HG02610 (cell line): ENCODE data around the gene OSBPL2.

Source experiments
- ATAC-seq: cut with Tn5 transposase; IDR thresholded peaks from one replicate; pipeline ENCODE4 v1.9.1; 2021; ENCODE audit warnings: mild to moderate bottlenecking, moderate library complexity; ENCODE audit not compliant: unreplicated experiment

The OSBPL2 gene

DNA sequence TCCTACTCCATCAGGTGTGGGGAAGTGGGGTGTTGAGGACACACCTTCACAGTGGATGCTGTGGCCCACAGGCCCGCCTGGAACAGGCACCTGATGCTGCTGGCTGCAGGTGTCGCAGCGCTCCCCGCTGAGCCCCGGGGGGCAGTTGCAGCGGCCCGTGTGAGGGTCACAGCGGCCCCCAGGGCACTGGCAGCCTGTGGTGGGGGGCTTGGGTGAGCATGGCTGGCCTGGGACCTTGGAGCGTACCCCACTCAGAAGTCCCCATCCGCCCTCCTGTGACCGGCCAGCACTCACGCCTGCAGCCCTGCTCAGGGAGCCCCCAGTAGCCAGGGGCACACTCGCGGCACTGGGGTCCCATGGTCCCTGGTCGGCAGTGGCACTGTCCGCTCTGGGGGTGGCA, 83.7 kb downstream of the OSBPL2 start:
- ATAC-seq: no peak

DNA sequence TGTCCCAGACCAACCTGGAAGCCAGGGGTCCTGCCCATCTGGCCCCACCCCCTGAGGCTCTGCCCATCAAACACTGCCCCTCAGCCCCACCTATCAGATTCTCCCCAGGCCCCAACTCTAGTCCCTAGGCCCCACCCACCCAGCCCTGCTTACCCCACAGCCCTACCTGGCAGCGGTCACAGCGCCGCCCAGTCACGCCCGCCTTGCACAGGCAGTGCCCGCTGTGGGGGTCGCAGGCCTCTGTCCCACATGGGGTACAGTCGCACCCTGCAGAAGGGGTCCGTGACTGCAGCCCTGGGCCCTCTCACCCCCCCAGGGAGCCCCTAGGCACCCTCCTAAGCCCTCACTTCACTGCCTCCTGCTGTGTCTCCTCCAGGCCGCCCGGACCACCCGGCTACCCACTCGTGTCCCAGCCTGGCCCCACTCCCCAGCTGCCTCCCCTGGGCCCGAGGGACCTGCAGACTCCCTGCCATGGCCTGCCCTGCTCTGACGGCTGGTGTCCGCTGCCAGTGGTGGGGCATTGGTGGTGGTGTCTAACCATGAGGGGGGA, 84.2 kb downstream of the OSBPL2 start:
- ATAC-seq: no peak

DNA sequence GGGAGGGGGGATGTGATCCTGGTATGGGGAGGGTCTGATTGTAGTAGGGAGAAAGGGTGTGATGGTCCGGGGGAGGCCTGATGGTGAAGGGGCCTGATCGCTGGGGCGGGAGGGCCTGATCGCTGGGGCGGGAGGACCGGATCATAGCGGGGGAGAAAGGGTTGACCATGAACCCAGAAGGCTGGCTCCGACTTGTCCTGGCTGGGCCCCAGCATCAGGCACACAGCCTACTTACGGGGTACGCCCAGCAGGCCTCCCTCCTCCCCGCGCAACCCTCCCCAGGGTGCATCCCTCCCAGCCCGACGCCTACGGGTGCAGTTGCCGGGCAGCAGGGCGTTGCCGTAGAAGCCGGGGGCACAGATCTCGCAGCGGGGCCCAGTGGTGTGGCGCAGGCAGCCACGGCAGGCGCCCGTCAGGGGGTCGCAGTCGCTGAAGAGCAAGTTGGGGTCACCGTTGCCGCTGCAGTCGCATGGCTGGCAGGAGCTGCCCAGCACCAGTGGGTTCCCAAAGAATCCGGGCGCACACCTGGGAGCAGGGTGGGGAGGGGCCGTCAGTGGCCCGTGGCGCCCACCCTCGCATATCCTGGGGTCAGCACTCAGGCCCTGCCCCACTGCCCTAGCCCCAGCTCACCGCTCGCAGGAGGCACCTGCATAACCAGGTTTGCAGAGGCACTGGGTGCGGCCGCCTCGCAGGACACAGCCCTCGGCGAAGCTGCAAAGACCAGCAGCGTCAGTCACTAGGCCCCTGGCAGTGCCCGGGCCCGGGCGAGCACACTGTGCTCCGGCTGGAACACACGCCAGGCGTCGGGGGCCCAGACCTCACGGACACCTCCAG, 85.0 kb downstream of the OSBPL2 start:
- no peak for ATAC-seq

DNA sequence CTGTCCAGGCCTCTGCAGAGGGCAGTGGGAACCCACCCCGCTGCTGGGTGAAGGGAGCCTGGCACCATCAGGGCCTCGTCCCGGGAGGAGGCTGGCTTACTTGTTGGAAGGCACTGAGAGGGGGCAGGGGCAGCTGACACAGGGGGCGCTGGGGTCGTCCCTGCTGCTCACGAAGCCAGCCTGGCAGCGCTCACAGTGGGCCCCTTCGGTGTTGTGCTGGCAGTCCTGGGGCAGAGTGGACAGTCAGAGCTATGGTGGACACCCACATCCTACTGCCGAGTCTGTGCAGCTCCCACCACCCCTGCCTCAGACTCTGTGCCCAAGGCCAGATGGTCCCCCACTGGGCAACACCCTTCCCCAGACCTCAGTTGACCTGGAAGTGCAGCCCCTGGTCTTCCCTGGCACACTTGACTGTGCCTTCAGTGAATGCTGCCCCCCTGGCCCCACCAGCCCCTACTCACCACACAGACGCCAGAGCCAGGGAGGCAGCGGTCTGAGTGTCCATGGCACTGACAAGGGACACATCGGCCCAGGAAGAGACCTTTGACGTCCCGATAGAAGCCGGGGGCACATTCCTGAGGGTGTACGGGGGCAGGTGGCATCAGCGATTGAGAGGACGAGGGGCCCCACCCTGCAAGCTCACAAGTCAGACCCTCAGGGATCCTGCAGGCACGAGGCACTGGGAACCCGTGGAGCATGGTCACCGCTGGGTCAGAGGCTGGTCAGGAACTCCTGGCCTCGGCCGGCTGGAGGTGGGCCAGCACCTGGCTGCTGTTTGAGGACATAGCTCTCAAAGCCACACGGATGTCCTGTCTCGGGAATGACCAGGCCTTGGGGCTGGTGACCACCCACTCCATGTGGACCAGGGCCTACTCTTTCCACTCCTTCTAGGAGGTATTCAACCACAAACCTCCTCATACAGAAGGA, 85.9 kb downstream of the OSBPL2 start:
- ATAC-seq: no peak

DNA sequence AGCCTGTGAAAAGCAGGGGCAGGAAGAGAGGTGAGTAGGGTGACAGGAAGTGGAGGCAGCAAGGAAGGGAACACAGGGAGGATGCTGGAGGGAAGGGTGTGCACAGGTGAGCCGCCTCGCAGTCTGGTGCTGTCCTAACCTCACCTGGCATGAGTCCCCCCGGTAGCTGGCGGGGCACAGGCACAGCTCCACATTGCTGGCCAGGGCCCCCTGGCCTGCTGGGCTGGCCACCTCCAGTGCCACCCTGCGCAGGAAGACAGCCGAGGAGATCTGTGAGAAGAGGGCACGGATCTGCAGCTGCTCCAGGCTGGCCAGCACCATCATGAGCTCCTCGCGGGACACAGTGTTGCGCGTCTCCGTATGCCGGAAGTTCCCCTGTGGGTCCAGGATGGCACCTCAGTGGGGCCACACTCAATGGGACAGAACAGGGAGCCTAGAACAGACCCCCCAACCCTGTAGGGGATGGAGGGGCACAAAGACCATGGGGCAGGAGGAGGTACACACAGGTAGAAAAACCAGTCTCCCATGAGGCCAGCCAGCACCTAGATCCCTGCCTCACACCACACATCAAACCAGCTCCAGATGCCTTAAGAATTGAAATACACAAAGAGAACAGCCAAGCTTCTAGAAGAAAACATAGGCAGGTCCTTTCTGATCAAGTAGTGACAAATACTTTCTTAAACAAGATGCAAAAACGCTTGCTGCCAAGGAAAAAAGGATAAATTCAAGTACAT, 87.0 kb downstream of the OSBPL2 start:
- no peak for ATAC-seq

DNA sequence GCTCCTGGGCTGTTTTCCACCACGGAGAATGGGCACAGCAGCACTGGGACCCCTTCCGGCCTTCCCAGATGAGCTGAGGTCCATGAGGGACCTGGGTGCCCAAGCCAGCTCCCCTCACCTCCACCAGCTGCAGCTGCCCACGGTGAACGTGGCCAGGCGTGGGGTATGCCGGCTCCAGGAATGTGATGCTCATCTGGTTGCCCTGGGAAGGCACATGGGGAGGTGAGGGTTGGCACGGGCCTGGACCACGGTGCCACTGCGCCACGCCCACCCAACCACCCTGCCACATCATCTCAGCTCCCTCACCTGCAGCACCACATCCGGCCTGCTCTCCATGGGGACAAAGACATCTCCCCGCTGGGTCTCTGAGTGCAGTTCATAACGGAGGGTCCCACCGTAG, 88.2 kb downstream of the OSBPL2 start:
- no peak for ATAC-seq

DNA sequence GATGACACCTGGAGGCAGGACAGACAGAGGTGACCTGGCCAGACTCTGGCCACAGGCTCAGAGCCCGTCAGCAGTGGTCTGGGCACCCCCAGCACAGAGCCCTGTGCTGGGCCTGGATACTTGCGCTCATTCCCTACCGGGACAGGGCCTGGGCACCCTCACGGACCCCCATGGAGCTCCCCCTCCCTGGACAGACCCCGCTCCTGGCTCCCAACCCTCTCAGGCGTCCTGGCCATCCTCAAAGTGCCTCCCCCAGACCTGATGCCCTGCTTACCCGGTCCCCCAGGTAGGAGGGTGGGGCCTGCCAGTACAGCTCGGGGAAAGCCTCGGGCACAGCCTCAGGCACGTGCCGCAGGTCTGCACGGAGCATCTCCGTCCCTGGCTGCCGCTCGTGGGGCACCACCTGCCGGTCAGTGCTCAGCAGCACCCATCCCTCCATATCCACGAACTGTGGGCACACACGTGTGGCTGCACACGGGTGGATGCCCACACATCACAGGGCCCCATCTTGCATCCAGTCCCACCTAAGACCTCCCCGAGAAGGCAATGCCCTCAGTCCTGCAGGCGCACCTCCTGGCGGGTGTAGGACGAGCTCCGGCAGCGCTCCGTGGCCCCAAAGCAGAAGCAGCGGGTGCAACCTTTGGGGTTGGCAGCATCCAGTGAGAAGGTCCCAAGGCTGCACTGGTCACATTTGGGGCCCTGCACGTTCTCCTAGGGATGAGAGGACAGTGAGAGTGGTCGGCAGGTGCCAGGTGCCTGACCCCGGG, 88.8 kb downstream of the OSBPL2 start:
- ATAC-seq: no peak

DNA sequence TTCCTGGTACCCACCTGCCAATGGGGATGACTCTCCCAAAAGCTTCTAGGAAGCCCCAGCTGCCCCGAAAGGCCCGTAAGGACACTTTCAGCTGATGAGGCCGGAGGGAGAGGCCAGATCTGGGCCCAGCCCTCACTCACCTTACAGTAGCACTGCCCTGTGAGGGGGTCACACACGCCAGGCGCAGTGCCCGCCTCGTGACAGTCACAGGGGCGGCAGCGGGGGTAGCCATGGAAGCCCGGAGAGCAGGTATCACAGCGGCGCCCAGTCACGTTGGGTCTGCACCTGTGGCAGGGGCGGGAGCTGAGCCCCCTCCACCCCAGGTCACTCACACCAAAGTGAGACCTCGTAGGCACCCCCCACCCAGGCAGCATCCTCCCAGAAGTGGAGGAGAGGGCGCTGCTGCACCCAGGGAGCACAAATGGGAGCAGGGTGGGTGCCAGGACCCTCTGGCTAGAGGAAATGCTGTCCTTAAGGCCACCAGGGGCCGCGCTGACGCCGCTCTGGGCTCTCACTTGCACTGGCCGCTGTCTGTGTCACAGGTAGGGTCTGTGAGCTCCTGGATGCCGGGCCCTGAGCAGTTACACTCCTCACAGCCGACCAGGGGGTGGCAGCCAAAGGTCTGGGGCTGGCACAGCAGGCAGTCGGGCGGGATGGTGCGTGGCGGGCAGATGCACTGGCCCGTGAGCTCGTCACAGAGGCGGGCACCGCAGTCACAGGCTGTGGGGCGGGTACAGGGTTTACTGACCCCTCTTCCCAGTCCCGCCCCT, 89.6 kb downstream of the OSBPL2 start:
- no peak for ATAC-seq

DNA sequence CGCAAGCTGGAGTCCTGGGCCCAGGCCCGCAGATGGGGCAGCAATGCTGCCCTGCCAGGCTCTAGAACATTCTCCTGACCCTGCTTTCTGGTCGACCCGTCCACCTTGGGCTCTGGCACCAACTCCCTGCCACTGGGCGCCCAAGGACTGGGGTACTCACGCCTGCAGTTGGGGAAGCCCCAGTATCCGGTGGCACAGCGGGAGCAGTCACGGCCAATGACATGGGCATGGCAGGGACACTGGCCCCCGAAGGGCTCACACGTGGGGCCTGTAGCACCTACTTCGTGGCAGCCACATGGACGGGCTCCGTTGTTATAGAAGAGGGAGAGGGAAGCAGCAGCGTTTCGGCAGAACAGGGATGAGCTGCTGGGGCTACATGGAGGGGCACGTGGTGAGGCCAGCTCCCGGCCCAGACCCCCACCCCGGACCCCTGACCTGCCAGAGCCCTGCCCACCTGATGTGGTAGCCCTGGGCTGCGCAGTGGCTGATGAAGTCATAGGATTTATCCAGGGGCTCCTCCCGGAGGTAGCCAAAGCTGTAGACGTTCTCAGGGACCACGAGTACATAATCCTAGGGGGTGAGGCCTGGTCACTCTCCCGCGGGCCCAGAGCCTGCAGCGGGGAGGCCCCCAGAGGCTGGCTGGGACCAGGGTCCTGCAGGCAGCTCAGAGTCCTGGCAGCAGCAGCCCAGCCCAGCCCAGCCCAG, 90.5 kb downstream of the OSBPL2 start:
- no peak for ATAC-seq

DNA sequence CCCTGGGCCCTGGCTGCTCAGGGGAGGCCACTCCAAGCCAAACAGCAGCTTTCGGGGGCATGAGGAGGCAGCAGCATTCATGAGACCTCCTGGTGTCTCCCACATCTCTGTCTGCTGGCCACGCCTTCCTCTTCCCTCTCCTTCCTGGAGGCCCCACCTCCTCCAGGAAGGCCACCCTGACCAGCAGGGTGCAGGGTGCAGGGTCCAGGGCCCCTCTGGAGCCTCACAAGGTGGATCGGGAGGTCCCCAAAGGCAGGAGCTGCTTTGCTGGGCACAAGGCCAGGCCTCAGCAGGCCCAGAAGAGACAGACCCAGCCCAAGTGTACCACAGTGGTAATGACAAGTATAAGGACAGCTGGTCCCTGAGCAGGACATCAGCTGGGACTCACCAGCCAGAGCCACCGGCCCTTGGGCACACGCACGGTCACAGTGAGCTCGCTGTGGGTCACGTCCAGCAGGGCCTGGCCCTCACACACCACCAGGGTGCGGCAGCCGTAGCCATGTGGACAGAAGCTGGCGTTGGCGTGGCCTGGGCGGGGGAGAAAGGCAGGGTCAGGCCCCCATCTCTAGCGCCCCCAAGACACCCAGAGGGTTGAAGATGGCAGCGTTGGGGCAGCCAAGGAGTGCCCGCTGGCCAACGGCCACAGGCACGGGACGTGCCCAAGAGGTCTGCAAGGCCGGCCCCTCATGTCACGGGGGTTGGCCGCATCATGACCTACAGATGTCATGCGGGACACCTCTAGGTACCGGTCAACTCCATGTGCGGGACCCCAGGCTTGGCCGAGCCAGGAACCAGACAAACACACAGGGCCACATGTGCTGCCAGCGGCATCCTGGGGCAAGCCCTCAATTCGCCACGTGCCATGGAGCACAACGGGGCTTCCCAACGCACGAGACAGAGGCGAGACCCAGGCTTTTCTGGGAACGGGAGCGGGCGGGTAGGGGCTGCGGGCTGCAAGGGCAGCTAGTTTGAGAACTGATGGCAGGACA, 91.4 kb downstream of the OSBPL2 start:
- ATAC-seq: no peak

DNA sequence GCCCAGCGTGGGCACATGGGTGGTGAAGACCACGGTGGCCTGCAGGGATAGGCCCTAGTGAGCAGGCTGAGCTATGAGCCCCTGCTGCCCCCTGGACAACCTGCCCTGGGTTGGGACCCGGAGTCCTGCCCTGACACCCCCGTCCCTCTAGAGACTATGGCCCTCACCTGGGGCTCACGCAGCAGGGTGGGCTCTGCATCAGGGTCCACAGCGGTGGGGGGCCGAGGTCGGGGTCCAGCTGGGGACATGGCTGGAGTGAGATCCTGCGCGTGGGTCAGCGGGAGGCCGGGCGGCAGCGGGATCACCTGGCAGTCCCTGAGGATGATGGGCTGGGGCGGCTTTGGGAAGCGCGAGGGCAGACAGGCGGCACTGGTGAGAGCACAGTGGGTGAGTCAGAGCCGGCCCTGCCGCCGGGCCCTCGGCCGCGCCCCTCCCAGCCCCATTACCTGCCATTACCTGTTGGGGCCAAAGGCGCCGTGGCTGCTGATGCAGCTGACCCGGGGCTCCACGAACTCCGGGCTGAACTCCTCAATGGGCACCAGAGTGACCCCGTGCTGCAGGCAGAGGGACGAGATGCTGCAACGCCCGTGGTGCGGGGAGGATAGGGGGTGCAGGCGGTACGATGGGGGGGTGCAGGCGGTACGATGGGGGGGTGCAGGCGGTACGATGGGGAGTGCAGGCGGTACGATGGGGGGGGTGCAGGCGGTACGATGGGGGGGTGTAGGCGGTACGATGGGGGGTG, 92.4 kb downstream of the OSBPL2 start:
- no peak for ATAC-seq

DNA sequence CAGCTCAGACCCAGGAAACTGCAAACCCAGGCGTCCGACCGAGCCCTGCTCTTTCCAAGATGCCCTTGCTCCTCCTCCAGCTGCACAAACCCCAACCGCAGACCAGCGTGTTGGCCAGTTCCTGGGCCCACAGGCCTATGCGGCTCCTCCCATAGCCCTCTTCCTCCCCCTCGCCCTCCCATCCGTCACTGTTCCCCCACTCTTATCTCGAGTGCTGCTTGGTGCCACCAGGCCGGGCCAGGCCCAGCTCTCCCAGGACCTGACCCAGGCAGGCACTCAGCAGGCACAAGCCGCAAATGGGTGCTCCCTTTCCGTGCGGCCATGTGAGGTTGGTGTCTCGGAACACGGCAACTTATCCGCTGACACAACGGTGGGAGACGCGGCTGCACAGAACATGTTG, 93.0 kb downstream of the OSBPL2 start:
- ATAC-seq: no peak

DNA sequence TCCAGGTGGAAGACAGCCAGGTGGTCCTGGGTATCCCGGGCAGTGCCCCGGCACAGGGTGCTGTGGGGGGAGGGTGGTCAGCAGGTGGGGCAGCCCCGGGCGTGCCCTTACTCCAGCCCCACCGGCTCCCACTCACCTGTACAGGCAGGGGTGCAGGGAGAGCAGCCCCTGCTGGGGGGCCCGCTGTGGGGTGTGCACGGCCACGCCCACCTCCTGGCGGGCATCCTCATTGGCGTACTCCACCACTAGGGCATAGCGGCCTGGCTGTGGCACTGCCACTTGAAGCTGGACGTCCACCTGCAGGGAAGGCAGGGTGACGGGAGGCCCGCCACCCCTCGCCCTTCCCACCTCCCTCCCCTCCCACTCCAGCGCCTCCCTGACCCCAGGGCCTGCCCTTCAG, 94.1 kb downstream of the OSBPL2 start:
- no peak for ATAC-seq

DNA sequence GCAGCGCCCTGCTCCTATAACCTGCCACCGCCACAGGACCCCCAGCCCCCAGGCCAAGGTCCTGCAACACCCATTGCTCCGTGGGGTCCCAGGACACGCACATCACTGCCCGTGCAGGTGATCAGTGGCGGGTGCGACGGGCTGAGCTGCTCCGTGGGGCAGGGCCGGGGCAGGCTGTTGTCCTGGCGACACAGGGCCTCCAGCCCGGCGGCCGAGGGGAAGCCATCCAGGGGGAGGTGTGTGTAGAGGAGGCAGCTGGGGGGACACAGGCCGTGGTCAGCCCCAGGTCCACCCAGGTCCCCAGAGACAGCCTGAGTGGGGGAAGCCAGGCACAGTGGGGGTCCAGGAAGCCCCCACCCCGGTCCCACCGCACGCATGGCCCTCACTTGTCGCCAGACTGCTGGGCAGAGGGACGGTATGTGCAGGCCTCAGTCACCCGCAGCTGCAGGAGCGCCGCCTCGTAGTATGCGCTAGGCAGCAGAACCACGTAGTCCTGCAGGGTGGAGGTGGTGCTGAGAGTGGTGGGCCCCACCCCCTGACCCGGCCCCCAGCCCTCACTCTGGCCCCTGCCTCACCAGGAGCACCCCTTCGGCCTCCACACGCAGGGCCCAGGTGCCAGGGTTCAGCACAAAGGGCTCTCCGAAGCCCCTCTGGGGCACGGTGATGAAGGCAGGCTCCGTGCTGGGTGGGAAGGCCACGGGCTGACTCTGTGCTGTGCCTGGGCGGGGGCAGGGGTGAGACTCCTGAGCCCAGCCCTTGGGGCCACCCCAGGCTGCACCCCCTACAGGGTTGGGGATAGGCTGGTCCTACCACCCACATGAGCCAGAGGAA, 94.9 kb downstream of the OSBPL2 start:
- ATAC-seq: no peak

DNA sequence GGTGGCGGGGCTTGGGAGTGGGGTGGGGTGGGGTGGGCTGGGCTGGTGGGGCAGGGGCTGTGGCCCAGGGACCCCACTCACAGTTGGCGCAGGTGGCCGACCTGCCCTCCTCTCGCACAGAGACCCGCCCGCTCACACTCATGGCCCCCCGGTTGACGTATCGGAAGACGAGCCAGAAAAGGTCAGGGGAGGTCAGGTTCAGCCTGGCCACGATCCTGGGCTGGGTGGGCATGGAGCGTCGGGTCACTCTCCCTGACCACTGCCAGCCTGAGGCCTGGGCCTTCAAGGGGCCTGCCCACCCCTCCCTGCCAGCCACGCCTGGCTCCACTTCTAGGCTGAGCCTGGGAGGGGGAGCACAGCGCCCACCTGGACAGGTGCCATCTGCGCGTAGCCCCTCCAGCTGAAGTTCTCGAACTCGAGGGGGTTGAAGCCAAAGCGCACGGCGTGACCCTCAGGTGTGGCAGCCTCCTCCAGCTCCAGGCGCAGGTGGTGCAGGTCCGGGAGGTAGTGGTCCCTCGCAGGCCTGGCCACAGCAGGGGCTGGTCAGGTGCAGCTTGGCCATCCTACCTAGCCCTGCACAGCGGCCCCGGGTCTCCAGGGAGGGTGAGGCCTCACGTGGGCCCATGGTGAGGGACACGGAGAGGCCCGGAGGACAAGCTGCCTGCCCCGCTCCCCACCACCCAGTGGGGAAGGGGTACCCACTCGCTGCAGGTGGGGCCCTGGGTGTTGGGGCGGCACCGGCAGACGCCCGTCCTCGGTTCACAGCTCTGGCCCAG, 95.7 kb downstream of the OSBPL2 start:
- no peak for ATAC-seq
